Spinal cord (tissue), 10 donors: ENCODE data around the gene GNB5. TPM values are rescaled to one million over a fixed set of nuclear protein-coding genes. Genes with fewer than 3 reads are reported as not detected.

Experiments used
- DNase-seq, 6 donors: peaks; one replicate each; pipeline versions ENCODE4 v3.0.0 to v3.0.0-alpha.2; 2013 to 2015; ENCODE audit warnings: low spot score in 6 of 6, low read depth in 4 of 6
- H3K27ac ChIP-seq: one replicate; pipeline ENCODE4 v1.5.1; 2013; ENCODE audit warnings: low read depth, low read length, control low read depth
- H3K27me3 ChIP-seq: one replicate; pipeline ENCODE4 v1.6.1; 2013; ENCODE audit warnings: low read length; ENCODE audit not compliant: control insufficient read depth, insufficient read depth
- H3K36me3 ChIP-seq: one replicate; pipeline ENCODE4 v1.6.1; 2013; ENCODE audit warnings: low read length; ENCODE audit not compliant: control insufficient read depth, insufficient read depth
- H3K4me1 ChIP-seq: one replicate; pipeline ENCODE4 v1.6.1; 2013; ENCODE audit warnings: low read length; ENCODE audit not compliant: control insufficient read depth, insufficient read depth
- H3K4me3 ChIP-seq: one replicate; pipeline ENCODE4 v1.5.1; 2013; ENCODE audit warnings: low read depth, low read length, control low read depth
- H3K9me3 ChIP-seq: one replicate; pipeline ENCODE4 v1.6.1; 2013; ENCODE audit warnings: low read length; ENCODE audit not compliant: control insufficient read depth, insufficient read depth
- WGBS: methylation state at CpG from one replicate; pipeline ENCODE4 v1.1.5; 2013; ENCODE audit warnings: missing lambda C conversion rate; ENCODE audit not compliant: insufficient coverage; 5-methylcytosine and 5-hydroxymethylcytosine counted together
- polyA plus RNA-seq, 2 donors: library from polyadenylated mRNA; unstranded; fragments of 120-200 nt; gene quantifications; one replicate each; pipeline ENCODE4 v1.2.1, GENCODE V29; 2013; ENCODE audit not compliant: insufficient read length in 2 of 2
- total RNA-seq, 2 donors: library from RNA; depleted of rRNA in 1 of 2; stranded (reverse); fragments of 120-200 nt in 1 of 2; fragments of >200 nt in 1 of 2; gene quantifications; one replicate each; pipeline versions ENCODE4 v1.2.3 to v1.2.4, GENCODE V29; 2013 to 2014
- donor health status: healthy.

Gene GNB5
- total and polyA plus RNA-seq, 4 donors = 28.0 to 57.2 (median 54.6) TPM

GRCh38 chr15:52109559-52110451 lies 81.4 kb downstream of the GNB5 start:
- Histone ChIP-seq H3K4me3 (no peak overlapping the region), H3K36me3 (no peaks in the 10 kb centered on the region), H3K27me3 (peaks cover 27% of the 10 kb centered on the region), H3K27ac (no peak overlapping the region), H3K9me3 (no peaks in the 10 kb centered on the region), H3K4me1 (peaks cover 8% of the 10 kb centered on the region)
- WGBS = 20% methylated on average over 1 of the region's 5 CpGs
- DNase-seq = no peak

- peaks cover 20% of the 10 kb centered on the region for H3K27me3 ChIP-seq
- no peak overlapping the region for H3K4me3 ChIP-seq
- DNase-seq = no peak
- no peaks in the 10 kb centered on the region for H3K9me3 ChIP-seq
- WGBS = 100% methylated on average over 5 of the region's 6 CpGs
- H3K4me1 ChIP-seq = peaks cover 6% of the 10 kb centered on the region
- no peak overlapping the region for H3K27ac ChIP-seq
- no peaks in the 10 kb centered on the region for H3K36me3 ChIP-seq
These were observed 84.0 kb downstream of the GNB5 start for GRCh38 chr15:52107238-52107637.

GRCh38 chr15:52106641-52107040 lies 84.6 kb downstream of the GNB5 start:
- DNase-seq = no peak
- Histone ChIP-seq H3K36me3 (no peaks in the 10 kb centered on the region), H3K27me3 (peaks cover 15% of the 10 kb centered on the region), H3K27ac (no peak overlapping the region), H3K9me3 (no peaks in the 10 kb centered on the region), H3K4me1 (no peaks in the 10 kb centered on the region), H3K4me3 (no peak overlapping the region)
- 91% methylated on average over 2 of the region's 6 CpGs for WGBS

- no peaks in the 10 kb centered on the region for H3K4me1 ChIP-seq
- no peaks in the 10 kb centered on the region for H3K36me3 ChIP-seq
- no peak overlapping the region for H3K4me3 ChIP-seq
- DNase-seq = no peak
- peaks cover 9% of the 10 kb centered on the region for H3K27me3 ChIP-seq
- no peaks in the 10 kb centered on the region for H3K9me3 ChIP-seq
- 83% methylated on average over 2 of the region's 2 CpGs for WGBS
- H3K27ac ChIP-seq = no peak overlapping the region
These were observed 85.3 kb downstream of the GNB5 start for GRCh38 chr15:52105846-52106245.

- Histone ChIP-seq H3K4me1 (no peaks in the 10 kb centered on the region), H3K9me3 (no peaks in the 10 kb centered on the region), H3K36me3 (no peaks in the 10 kb centered on the region), H3K27ac (no peak overlapping the region), H3K27me3 (peaks cover 4% of the 10 kb centered on the region), H3K4me3 (no peak overlapping the region)
- WGBS = 93% methylated on average over 3 of the region's 5 CpGs
- DNase-seq = no peak
These were observed 86.6 kb downstream of the GNB5 start for GRCh38 chr15:52104532-52105004.

GRCh38 chr15:52103217-52104207 lies 87.7 kb downstream of the GNB5 start:
- Histone ChIP-seq H3K4me1 (no peaks in the 10 kb centered on the region), H3K9me3 (no peaks in the 10 kb centered on the region), H3K27me3 (no peaks in the 10 kb centered on the region), H3K27ac (no peak overlapping the region), H3K4me3 (no peak overlapping the region), H3K36me3 (no peaks in the 10 kb centered on the region)
- DNase-seq = no peak
- WGBS = 79% methylated on average over 2 of the region's 5 CpGs

- H3K27ac ChIP-seq = no peak overlapping the region
- H3K4me3 ChIP-seq = no peak overlapping the region
- no peak for DNase-seq
- H3K36me3 ChIP-seq = no peaks in the 10 kb centered on the region
- no peaks in the 10 kb centered on the region for H3K9me3 ChIP-seq
- WGBS = 100% methylated on average over 2 of the region's 2 CpGs
- H3K27me3 ChIP-seq = no peaks in the 10 kb centered on the region
- H3K4me1 ChIP-seq = no peaks in the 10 kb centered on the region
These were observed 88.7 kb downstream of the GNB5 start for GRCh38 chr15:52102463-52102862.

GRCh38 chr15:52101542-52102323 lies 89.5 kb downstream of the GNB5 start:
- 96% methylated on average over 11 of the region's 16 CpGs for WGBS

More at GRCh38 chr15:52101542-52102323, 89.5 kb downstream of the GNB5 start:
- Histone ChIP-seq H3K36me3 (no peaks in the 10 kb centered on the region), H3K27ac (no peak overlapping the region), H3K27me3 (no peaks in the 10 kb centered on the region), H3K9me3 (no peaks in the 10 kb centered on the region), H3K4me3 (no peak overlapping the region), H3K4me1 (no peaks in the 10 kb centered on the region)
- DNase-seq = peak in 1 of 6 donors; percentile 56
